ENCODE measurements around the gene CEP70. TPM values are rescaled to one million over a fixed set of nuclear protein-coding genes. Genes with fewer than 3 reads are reported as not detected.
"Not testable (repeated sequence)": the region's sequence is repeated elsewhere in the genome, so short reads cannot be mapped to it uniquely, and the experiment has no call there.

The CEP70 gene
- total RNA-seq, 1 donor from 2014 or later, result 90.6 TPM

- DNase-seq, result no peak
Observed at GRCh38 chr3:138468886-138469285, 125.2 kb downstream of the CEP70 start.

DNA sequence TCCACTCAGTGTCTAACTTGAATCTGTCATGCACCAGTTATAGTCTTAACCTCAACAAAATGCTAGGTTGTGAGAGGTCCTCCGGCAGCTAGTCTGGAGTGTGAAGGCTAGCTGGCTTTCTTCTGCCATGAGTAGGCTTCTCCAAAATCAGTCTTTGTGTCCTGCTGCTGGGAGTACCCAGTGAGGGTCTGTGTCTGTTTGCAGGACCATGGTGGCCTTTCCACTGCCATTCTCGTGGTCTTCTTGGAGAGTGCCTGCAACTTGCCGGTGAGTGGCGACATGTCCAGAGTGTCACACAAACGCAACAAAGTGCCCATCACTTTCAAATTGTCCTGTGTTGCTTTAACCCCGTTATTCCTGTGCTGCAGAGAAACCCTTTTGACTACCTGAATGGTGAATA, 125.6 kb downstream of the CEP70 start:
- DNase-seq, result no peak

DNA sequence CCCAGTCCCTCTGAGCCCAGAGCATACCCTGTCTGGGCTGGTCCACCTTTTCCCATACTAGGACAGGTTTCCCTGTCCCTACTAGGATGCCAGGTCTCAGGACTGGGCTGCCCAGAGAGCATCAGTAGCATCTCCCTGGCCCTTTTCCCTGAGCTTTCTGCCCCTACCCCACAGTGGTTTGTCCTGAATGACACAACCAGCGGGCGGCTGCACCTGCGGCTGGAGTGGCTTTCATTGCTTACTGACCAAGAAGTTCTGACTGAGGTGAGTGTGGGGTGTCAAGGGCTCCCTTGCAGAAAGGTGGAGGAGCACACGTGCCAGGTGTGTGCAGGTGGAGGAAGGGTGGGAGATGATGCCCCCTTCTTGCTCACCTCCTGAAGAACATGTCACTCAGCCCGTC, 126.1 kb downstream of the CEP70 start:
- DNase-seq, result no peak

DNA sequence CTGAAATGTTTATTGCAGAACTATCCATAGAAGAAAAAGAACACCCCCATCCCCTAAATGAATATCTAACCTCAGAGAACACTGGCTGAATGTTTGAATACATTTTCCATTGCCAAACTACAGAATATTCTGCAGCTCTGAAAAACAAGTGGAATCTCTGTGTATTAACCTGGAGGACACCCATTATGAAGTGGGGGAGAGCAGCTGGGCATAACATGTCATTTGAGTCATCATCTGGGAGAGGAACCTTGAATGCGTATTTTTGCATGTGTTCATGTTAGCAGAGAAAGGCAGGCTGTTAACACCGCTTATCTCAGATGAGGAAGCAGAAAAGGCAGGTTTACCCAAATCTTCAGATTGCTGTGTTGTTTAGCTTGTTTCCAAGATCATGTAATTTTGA, 128.1 kb downstream of the CEP70 start:
- DNase-seq, result no peak

DNA sequence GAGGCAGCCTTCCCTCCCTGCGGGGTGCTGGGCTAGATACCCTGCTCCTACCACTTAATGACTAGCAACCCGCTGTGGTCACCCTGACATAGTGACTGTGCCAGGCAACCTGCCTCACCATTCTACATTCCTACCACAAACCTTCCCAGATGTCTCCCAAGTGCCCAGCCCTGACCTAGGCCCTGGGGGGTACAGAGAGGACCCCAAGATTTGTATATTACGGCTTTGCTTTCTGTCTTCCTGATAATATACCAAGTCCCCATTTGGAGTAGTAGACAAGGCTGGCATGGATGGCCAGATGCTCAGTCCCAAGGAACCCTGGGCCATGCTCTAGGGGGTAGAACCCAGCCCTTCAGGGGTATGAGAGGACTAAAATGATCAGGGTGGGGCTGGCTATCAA, 128.6 kb downstream of the CEP70 start:
- no peak for DNase-seq

GRCh38 chr3:138464491-138464860, 129.6 kb downstream of the CEP70 start:
- DNase-seq, result no peak

- DNase-seq, result no peak
Observed at GRCh38 chr3:138463724-138464490, 130.2 kb downstream of the CEP70 start.

DNA sequence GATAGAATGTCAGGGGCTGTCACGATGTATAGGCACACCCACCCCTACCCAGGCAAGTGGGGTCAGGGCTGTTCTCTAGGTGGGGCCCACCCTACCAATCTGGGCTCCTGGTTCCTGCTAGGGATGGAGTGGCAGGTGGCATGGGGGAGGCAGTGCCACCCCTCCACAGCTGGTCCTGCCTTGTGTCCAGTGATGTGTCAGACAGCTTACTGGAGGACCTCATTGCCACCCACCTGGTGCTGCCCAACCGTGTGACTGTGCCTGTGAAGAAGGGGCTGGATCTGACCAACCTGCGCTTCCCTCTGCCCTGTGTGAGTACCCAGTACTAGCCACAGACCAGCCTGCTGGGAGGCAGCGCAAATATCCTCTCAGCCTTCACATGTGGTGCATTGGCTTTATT, 132.2 kb downstream of the CEP70 start:
- no peak for DNase-seq

GRCh38 chr3:138461246-138461645, 132.8 kb downstream of the CEP70 start:
- DNase-seq, result no peak

- no peak for DNase-seq
Observed at GRCh38 chr3:138460536-138461205, 133.4 kb downstream of the CEP70 start.

- DNase-seq, result no peak
Observed at GRCh38 chr3:138459619-138460535, 134.2 kb downstream of the CEP70 start.

DNA sequence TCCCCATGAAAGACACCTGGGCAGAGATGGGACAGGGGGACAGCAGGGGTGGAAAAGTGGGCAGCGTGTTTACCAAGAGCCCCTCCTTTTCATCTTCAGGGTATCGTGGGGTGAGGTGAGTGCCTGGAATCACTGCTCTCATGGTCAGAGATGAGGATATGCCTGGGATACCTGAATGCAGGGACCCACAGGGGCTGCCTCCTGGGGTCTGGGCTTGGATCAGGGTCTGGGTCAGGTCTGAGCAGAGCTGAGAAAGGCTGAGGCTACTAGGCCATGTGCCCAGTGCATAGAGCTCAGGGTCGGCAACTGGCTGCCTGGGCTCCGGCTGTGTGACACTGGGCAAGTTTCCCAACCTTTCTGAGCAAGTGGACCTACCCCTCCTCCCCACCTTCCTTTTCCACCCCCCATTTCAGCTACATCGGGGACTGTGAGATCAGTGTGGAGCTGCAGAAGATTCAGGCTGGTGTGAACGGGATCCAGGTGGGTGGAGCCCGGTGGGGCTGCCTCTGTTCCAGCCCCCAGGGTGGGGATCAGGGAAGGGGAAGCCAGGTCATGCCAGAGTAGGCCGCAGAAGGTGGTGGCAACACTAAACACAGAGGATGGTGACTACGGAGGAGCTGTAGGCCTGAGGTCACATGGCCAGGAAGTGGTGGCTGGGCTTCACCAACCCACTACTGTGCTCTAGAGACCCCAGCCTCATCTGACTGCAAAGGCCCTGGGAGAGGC, 135.1 kb downstream of the CEP70 start:
- no peak for DNase-seq

GRCh38 chr3:138457863-138458735, 136.0 kb downstream of the CEP70 start:
- DNase-seq, result no peak

DNA sequence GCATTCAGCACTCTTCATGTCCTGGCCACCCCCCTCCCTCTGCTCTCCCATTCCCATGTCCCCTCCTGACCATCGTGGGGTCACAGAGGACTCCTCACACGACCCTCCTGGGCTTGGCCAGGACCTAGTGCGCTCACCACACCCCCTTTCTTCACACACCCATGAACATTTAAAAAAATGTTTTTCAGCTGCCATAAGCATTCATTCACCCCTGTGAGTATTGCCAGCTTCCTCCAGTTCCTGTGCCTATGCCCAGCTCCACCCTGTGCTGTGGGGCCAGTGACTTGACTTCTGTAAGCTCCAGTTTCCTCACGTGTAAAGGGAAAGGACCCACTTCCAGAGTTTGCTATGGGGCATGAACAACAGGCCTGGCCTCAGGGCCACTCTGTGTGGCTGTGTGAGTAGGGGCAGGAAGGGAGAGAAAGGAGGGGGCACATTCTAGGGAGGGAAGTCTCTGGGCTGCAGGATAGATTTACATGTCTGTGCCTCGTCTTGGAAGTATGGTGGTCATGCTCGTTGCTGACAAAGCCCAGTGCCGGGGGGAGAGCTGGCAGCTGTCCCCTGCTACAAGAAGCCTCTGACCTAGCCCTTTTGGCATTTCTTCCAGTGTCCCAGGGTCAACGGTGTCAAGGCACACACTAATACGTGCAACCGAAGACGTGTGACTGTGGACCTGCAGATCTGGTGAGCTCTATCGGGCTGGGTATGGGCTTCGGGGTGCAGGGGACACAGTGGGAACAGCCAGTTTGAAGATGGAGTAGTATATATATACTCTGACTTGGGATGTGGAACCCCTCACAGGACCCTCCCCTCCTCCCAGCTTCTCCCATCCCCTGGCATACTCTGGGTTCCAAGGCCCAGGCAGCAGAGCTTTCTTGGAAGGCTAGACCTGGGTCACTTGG, 136.8 kb downstream of the CEP70 start:
- no peak for DNase-seq

- DNase-seq, result no peak
Observed at GRCh38 chr3:138455801-138456716, 138.0 kb downstream of the CEP70 start.

DNA sequence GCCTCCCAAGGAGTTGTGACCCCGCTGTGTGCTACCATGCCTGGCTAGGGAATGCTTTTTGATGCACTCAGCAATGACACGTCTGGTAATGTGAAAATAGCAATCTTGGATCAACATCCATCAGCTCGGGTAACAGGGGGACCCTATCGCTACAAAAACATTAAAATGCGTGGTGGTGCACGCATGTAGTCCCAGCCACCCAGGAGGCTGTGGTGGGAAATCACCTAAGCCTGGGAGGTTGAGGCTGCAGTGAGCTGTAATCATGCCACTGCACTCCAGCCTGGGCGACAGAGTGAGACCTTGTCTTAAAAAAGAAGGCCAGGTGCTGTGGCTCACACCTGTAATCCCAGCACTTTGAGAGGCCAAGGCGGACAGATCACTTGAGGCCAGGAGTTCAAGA, 140.1 kb downstream of the CEP70 start:
- DNase-seq, result not testable (repeated sequence)

DNA sequence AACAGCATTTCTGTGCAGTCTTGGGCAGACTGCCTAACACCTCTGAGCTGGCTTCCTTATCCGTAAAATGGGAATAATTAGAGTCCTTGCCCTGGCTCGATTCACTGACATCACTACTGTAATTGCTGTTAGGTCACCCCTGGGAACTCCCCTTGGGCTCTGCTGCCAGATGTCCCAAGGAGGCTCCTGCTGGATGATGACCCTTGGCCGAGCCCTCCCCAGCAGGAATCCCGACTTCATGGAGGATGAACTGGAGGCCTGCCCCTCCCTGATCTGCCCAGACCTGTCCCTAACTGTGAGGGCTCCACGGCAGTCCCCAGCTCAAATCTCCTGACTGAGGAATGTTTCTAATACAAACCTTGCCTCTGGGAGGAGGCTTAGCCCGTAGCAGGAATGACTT, 141.6 kb downstream of the CEP70 start:
- no peak for DNase-seq

DNA sequence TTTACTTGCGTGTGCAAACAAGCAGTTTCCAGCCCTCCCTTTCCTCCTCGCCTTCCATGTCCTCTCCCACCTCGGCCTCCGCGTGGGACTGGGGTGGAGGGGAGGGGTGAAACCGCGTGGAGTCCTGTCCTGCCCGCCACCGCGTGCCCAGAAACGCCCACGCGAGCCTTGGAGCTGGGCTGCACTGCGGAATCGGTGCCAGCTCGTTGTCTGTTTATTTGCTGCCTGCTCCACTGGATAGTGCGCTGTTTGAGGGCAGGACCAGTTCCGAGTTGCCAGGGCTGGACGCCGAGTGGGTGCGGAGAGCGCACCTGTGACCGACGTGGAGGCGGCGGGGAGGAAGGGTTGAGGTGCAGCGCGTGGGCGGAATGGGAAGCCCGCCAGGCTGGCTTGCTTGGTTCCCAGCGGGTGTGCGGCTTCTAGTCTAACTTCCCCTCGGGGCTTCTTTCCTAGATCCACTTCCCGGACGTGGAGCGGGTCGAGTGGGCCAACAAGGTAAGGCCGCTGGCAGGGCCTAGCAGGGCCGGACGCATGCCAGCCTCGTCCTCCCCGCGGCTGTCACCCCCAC, 142.4 kb downstream of the CEP70 start:
- no peak for DNase-seq

Measured in occipital lobe (tissue), 2 donors.